GM21717 (cell line): ENCODE results near the gene NSG1.
"Not testable (repeated sequence)": the region's sequence is repeated elsewhere in the genome, so short reads cannot be mapped to it uniquely, and the experiment has no call there.

ENCODE experiments used
- ATAC-seq: cut with Tn5 transposase; IDR thresholded peaks from one replicate; pipeline ENCODE4 v1.9.1; 2021; ENCODE audit warnings: mild to moderate bottlenecking, moderate library complexity; ENCODE audit not compliant: unreplicated experiment

Gene NSG1

DNA sequence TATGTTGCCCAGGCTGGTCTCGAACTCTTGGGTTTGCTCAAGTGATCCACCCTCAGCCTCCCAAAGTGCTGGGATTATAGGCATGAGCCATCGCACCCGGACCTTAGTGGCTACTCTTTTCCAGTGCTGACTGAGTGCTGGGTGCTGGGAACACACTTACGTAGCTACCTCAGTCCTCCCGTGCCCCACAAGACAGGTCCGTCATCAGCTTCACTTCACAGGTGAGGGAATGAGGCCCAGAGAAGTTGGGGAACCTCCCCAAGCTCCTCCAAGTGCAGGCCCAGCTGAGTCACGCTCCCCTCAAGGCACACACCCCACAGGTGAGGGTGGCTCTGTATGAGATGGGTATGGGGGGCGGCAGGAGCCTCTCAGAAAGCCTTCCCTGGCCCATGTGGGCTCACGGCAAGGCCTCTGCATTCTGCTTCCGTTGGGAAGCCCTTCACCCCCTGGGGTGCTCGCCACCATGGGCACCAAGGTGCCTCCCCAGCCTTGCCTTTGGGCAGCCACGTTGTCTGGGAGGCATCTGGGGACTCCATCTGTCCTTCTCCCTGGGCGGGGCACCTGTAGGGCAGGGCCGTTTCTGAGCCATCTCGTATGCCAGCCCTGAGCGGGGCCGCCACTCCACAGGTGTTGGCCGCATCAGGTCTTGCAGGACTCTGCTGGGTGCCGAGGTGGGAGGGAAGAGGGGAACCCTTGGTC, 28.4 kb downstream of the NSG1 start:
- ATAC-seq, result no peak

DNA sequence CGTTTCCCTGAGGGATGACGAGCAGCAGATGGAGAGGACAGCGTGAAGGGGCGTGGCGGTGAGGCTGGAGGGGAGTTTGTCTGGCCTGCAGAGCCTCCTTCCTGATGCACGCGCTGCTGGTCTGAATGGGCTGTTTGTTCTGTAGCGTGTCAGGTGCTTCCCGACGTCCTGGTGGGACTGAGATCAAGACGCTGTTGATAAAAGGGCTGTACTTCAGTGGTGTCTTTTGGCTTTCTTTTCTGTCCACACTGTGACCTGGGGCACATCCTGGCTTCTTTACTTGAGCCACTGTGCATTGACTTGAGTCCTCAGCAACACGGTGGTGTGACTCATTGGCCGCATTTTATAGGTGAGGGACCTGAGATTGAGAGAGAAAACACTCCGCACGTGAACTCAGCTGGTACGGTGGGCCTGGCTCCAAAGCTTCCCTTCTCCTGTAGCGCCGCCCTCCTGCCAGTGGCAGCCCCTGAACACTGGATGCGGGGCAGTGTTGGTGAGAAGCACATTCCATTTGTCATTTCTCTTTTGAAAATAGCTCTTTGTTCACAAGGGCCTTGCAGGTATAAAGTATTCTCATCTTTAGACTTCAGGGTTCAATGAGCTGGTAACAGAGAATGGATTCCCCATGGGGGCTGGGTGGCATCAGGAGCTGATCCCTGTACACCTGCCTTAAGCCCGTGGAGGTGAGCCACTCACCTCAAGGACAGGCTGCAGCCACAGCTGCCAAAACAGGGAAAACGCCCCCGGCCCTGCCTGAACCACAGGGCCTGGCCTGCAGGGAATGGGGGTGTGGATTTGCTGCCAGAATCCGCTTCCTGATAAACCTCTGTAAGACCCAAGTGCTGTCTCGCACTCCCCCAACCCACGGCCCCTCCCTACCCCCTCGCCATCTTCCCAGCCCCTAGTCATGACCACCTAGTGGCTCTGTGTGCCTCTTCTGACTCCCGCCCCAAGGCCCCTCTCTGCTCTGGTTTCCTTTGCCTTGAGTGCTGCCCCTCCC, 29.2 kb downstream of the NSG1 start:
- no peak for ATAC-seq

DNA sequence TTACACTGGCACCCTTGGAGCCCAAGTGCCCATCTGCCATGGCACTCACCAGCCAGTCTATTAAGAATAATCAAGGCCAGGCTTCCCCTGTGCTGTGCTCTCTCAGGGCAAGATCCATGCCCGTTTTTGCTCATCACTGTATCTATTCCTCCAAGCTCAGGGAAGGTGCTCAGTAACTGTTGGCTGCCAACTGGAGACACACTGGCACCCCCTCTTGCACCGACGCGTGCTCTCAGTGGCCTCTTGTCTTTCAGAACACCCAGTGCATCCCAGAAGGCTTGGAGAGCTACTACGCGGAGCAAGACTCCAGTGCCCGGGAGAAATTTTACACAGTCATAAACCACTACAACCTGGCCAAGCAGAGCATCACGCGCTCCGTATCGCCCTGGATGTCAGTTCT, 30.1 kb downstream of the NSG1 start:
- no peak for ATAC-seq

DNA sequence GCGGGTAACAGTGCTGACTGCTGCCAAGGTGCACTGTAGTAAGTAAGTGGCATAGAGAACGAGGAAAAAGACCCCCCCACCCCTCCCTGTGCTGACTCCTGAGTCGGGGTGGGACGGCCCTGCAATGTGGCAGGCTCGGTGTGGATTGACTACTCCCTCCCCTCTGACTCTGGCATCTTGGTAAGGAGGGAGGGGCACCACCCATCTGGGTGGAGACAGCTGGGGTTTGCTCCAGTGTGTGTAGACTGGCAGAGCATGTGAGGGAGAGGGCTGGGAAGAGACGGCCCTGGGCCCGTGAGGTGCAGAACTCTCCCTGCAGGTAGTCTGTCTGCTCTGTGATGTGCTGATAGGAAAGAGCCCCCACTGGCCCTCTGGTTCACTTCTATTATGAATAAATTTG, 31.0 kb downstream of the NSG1 start:
- ATAC-seq, result no peak

DNA sequence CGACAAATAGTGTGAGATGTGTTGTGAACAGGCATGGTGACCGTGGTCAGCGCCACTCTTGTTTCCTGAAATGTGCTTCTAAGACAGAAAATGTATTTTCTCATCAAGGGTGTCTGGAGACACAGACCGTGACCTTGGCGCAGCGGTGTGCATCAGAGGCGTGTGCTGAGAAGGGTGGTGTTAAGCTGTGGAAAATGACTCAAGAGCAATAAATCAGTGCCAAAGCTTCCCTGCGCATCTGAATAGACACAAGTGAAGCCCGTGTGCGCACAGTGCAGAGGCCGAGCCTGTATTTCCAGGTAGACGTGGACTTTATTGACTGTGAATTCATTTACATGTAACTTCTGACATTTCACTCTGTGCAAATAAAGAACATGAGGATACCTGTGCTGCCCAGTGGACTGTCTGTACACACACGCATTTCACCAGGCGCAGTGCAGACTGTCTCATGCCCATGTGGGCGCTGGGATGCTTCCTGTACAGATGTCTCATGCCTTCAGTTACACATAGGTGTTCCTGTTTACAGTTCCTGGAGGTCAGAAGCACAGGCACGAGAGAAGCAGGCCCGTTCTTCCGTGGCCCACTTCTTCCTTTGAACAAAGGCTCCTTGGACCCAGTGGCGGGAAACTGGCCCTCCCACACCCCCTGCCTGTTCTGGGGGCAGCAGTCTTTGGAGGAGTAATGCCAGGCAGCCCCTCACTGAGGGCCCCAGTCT, 31.9 kb downstream of the NSG1 start:
- no peak for ATAC-seq

DNA sequence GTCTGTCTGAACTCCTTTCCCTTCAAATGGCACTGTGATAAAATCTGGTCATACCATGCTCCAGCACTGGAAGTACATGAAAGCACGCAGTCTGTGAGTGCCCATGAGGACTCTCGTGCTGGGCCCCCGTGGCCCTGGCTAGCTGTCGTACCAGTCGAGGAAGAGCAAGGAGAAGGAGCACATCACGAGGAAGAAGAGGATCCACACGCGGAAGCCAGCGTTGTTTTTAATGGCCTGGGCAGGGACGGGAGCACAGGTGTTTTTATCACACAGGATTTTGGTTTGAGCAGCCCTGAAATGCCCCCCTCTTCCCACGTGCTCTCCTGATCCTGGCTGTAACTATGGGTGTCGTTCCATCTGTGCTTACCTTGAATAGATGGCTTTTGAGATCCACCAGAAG, 33.0 kb downstream of the NSG1 start:
- no peak for ATAC-seq

DNA sequence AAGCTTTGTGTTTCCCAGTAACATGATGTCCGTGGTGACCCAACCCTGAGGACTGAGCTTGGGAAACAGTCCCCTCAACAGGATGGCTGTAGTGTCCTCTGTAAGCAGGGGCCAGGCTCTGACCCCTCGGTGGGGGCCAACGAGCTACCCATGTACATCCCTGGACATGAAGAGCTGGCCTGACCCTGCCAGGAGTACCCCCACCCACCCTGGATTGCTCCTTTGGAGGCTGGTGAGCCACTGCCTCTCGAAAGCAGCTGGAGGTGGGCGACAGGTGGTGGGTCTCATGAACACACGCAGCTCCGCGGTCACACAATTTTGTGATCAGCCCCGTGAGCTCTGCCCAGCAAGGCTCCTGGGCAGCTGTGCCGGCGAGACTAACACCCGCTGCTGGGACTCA, 33.5 kb downstream of the NSG1 start:
- no peak for ATAC-seq

DNA sequence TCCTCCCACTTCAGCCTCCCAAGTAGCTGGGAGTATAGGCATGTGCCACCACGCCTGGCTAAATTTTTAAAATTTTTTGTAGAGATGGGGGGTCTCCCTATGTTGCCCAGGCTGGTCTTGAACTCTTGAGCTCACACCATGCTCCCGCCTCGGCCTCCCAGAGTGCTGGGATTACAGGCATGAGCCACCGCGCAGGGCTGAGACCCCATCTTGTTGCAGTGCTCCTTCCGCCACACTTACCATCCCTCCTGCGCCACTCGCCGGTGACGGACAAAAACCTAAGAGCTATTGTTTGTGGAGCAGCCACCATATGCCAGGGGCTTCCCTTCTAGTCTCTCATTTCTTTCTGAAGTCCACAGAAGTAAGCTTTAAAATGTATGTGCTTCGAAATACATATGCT, 34.5 kb downstream of the NSG1 start:
- no peak for ATAC-seq

DNA sequence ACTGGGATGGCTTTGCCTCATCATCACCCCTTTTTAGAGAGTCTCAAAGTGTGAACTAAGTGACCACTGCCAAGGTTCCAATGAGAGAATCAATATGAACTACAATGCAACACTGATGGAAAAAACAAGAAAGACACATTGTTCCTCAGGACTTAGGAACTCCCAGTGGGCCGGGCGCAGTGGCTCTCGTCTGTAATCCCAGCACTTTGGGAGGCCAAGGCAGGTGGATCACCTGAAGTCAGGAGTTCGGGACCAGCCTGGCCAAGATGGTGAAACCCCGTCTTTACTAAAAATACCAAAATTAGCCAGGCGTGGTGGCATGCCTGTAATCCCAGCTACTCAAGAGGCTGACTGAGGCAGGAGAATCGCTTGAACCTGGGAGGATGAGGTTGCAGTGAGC, 35.2 kb downstream of the NSG1 start:
- ATAC-seq, result not testable (repeated sequence)

DNA sequence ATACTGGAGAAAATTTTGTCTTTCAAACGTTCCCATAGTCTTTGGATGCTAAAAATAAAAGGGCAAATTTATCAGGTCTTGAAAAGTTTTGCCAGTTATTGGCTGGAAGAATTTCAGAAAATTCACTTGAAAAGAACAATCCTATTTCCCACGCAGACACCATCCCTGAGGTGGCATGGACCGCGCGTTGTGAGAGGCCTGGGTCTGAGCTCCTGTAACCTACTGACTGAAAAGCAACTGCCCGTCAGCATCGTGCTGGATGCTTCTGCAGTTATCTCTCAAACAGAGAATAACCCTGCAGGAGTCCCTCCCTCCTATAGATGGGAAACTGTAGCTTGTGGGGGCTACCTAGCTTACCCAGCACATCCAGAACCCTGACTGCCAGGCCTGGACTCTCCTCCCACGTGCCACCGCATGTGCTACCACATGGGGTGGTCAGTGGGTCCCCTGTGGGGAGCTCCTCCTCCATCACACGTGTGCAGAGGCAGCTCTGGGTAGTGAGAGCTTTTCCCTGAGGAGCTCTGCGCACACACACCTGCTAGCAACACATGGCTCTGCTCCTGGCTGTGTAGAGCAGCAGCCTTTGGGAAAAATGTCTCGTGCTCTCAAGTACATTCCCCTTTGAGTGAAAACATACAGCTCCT, 36.1 kb downstream of the NSG1 start:
- no peak for ATAC-seq

DNA sequence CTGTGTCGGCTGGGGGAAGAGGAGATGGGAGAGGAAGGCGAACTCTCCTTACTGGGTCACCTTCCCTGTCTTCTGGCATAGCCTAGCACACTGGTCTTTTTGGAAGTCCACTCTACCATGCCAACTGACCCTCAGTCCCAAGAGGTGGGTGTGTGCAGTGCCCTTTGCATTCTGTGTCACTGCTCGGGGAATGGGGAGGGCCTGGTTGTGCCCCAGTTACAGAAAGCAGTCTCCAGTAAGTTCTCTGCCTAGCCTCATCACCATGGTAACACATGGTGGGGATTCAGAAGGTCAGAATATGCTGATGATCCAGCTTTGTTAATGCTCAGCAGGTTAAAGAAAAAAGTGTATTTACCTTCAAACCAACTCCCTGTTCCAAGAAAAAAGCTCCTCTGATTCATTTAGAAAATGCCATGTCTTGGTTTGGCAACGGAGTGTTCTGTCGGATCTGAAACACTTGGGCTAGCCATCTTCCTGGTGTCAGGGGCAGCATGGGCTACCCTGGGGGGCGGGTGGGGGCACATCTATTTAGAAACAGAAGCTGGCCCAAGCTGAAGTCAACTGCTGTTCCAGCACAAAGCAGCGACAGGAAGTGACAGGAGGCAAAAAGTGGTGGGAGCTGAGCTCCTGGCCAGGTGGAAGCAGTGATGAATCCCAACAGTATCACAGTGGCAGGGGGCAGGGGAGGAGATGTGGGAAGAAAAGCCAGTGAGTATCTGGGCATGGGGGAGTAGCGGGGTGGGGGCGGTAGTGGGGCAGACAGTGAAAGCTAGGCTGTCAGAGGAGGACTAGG, 37.0 kb downstream of the NSG1 start:
- no peak for ATAC-seq

DNA sequence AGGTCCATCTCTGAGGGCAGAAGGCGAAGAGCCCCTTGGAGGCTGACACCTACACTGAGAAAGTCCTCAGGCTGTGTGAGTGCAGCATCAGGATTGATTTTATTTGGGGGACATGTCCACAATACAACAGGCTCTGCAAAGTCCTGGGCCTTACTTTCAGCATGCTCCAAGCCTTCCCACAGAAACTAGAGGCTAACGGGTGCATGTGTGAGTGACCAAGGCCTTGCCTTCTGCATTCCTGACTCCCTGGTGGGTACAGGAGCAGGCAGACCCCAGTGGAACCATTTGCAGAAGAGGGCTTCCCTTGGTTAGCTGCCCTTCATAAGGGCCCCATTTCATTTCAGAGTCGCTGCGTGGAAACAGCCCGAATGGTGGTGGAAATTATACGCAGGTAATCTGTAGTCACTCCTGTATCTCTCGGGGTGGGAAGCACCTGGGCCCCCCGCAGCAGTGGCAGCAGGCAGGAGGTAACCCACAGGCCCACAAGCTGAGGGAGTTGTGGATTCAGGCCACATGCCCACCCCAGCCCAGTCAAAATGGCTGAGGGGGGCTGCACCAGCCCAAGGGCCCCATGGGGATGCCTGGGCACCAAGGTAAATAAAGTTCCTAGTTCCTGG, 37.7 kb downstream of the NSG1 start:
- no peak for ATAC-seq

DNA sequence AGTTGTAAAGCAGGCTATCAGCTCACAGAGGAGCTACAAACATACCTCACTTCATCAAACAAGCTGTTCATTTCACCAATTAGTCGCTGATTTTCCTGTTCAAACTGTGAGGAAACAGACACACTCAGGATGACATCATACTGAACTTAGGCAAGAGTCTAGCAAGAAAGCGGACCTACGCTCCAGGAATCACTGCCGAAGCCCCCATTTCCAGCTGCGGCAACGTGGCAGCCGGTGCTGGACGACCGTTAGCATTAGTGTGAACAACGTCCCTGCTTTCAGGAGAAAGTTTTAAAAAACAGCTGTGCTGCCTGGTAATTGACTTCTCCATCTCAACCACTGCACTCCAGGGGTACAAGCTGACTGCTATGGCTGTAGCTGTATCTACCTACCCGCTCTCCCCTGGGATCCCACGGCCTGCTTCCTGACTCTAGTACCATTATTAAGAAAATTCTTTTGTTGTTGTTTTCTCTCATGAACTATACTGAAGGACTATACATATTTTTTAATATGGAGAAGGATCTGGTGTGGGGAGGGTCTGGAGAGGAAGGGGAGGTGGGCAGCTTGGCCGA, 38.3 kb downstream of the NSG1 start:
- no peak for ATAC-seq

DNA sequence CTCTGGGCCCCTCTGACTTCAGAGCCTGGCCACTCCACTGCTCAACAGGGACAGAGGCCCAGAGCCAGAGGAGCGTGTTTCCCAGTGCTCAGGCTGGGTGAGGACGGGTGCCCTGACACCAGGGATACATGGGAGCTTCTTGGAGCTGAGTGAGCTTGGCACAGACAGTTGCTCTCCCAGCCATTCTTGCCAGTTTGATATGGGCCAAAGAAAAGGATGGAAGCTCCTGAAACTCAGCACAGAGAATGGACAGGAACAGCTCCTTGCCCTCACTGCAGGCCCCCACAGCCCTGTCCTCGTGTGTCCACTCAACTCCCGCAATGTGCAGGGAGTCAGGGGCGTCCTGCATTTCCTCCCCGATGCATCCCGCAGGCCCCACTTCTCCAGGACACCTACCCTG, 38.8 kb downstream of the NSG1 start:
- ATAC-seq, result no peak

DNA sequence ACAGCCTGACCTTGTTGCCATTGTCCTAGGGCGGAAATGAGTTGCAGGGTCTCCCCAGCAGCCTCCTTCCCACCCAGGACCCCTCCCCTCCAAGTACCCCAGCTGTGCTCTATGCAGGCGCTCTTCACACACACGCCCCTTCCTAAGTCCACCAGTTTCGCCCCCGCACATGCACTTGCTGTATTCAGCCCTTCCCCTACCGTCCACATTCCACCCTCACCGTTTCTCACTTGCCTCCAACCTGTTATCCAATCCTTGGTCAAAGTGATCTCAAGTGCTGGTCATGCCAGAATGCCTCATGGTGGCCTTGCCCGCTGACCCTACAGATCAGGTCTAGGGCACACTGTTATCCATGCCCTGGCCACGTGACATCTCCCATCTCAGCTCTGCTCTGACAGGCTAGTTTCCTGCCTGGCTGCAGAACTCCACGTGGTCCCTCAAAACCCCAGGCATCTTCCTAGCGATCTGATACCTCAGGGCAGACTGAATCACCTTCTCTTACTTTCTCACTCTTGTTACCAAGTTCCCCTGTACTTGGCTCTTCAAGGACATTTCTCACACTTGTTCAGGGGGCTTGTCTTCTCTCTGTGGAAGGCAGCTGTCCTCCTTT, 39.7 kb downstream of the NSG1 start:
- no peak for ATAC-seq

DNA sequence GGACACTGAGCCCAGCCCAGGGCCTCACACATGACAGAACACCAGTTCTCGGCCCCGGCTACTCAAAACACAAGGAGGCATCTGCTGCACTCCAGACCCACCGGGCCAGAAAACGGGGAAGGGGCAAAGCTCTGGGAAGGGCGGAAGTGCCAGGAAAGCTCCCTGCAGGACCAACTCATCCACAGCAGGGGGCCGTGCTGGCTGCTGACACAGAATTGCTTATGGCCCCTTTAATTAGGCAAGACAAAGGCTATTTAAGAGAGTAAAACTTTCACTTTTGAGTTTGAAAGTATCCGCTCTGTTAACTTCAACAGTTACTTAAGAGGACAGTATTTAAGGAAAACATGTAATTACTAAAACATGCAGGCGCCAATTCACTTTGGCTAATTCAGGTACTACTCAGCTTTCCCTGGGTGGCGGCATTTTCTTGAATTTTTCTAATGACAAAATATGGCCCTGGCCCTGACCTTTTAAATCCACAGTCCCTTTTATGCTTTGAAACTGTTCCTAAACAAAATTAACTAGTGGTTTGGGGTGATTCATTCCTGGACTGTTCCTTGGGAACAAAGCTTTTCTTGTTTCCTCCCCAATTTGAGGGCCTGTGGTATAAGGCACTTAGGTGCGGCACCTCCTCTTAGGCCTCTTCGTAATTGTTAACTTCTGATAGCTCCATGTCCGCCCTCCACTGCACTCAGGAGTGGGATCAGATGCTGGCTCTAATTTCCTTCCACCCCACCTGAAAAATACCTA, 40.4 kb downstream of the NSG1 start:
- ATAC-seq, result no peak

DNA sequence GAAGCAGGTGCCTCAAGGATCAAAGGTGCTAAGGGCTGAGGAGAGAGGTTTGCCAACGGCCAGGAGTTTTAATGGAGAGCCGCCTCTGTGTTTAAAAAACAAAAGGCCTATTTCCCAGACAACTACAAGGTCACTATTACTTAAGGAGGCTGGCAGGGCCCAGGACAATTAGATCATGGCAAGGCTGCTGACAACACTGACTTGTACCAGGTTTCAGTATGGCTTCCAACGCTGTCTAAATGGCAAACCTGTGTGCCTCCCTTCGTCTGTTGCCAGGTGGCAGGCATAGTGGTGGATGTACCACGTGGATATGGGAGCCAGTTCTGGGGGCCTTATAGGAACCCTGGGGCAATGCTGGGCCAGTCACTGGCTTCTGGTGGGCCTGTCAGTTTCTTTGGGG, 41.0 kb downstream of the NSG1 start:
- no peak for ATAC-seq
